ENCODE data around the gene TULP4.
"Not testable (repeated sequence)": the region's sequence is repeated elsewhere in the genome, so short reads cannot be mapped to it uniquely, and the experiment has no call there.

The TULP4 gene

DNA sequence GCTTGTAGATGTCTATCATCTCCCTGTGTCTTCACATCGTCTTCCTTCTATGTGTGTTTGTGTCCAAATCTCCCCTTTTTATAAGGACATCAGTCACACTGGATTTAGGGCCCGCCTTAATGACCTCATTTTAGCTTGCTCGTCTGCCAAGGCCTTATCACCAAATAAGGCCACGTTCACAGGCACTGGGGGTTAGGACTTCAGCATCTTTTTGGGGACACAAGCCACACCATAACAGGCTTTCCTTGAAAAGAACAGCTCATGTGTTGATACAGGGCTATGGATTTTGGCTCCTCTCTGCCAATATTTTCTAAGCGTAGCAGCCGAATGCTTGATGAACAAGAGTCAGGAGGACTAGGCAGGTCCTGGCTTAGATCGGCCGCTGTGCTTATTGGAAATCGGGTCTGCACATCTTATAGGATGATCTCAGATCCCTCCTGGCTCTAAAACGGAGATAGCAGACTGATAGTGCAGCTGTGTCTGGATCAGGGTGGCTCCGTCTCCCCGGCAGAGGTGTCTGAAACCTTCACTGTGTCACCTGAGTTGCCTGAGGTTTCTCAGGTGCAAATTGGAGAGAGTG is 231.4 kb downstream of the TULP4 start:
- no peak overlapping the region for H3K27ac Mint-ChIP-seq
- H3K9me3 Mint-ChIP-seq = no peaks in the 10 kb centered on the region
- H3K4me1 Mint-ChIP-seq = peaks cover 0 to 1% of the 10 kb centered on the region in 2 donors
- peaks cover 46 to 49% of the 10 kb centered on the region in 2 donors for H3K27me3 Mint-ChIP-seq
- no peak for DNase-seq
- no peak for ATAC-seq (replicated peaks)
- peaks cover 0 to 3% of the 10 kb centered on the region in 2 donors for H3K36me3 Mint-ChIP-seq
- H3K4me3 Mint-ChIP-seq = no peak overlapping the region

DNA sequence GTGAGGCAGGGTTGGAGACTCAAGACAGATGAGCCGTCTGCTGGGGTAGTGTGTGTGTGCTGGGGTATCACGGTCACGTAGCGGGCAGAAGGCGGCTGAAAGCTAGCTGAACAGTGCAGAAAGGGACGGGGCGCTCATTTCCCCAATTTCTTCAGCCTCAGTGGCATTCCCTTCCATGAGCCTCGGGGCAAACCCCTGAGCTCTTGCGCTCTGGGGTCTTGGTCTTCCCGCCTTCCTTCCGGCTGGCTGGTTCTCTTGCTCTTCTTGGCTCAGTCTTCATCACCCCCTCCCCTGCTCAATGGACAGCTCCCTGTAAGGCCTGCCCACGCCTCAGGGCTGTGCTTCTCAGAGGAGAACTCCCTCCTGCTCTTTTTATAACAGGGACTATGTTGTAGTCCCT is 232.2 kb downstream of the TULP4 start:
- no peaks in the 10 kb centered on the region for H3K9me3 Mint-ChIP-seq
- H3K4me3 Mint-ChIP-seq = no peak overlapping the region
- H3K27me3 Mint-ChIP-seq = peaks cover 43 to 45% of the 10 kb centered on the region in 2 donors
- H3K27ac Mint-ChIP-seq = no peak overlapping the region
- peaks cover 0 to 3% of the 10 kb centered on the region in 2 donors for H3K36me3 Mint-ChIP-seq
- H3K4me1 Mint-ChIP-seq = peaks cover 0 to under 1% of the 10 kb centered on the region in 2 donors
- DNase-seq (no peak), ATAC-seq (replicated peaks) (no peak)

DNA sequence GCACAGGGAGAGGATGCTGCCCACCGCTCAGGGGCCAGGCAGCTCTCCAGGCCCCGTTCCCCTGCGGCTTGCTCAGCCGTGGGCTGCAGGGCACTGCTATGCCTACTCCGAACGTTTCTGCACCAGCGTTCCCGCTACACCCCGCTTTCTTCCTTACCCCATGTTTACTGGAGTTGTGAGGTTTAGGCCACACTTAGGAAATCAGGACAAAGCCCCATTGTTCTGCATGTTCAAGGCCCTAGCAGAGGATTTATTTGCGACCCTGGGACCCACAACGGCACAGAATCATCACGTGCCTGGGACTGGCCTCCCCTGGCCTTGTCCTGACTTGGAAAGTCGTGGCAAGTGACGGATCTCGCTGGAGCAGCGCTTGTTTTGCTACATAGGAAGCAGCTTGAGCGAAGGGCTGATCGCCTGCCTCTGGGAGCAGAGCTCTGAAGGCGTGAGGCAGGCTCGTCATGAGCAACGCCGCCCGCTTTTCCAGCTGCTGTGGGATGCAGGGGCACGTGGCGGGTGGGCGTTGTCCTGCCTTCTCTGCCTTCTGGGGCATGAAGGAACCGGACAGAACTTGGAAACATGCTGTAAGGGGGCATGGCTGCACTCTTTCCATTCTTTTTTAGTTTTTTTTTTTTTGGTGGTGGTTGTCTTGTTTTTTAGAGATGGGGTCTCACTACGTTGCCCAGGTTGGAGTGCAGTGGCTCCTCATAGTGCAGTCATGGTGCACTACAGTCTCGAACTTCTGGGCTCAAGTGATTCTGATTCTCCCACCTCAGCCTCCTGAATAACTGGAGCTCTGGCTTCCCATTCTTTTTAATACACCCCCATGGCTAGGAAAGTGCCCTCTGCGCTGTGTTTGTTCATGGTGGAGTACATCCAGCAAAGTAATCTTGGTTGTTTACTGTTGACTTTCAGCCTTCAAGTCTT is 233.0 kb downstream of the TULP4 start:
- ATAC-seq (replicated peaks) (no peak), DNase-seq (no peak)
- no peak overlapping the region for H3K4me3 Mint-ChIP-seq
- peaks cover 0 to 3% of the 10 kb centered on the region in 2 donors for H3K36me3 Mint-ChIP-seq
- H3K9me3 Mint-ChIP-seq = no peaks in the 10 kb centered on the region
- H3K27me3 Mint-ChIP-seq = peaks cover 34 to 42% of the 10 kb centered on the region in 2 donors
- H3K4me1 Mint-ChIP-seq = no peaks in the 10 kb centered on the region
- no peak overlapping the region for H3K27ac Mint-ChIP-seq

DNA sequence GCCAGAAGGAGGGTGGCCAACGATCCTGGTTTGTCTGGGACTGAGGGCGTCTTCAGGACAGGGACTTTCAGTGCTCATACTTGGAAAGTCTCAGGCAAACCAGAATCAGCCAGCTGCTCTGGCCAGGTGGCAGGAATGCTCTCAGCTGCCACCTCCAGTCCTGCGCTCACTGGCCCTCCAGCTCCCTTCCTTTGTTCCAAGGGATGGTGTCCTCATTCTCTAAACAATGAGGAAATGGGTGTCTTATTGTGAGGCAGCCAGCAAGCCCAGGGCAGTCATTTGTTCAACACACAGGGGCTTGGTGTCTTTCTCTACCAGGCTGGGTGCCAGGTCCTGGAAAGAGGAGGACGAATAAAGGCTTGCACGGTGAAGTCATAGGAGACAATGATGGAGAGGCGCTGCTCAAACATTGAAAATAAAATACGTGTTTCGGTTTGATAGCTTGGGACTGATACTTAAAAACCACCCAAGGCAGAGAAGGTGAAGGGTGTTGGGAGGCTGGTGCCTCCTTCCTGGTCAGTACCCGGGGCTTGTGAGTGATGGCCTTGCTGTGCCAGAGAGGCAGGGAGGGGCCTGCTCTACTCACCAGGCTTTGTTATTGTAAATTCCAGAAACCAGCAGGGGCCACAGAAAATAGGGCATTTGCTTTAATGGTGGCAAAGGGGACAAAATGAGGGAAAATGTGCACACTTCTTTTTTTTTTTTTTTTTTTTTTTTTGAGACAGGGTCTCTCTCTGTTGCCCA is 236.3 kb downstream of the TULP4 start:
- no peak for DNase-seq
- Mint-ChIP-seq H3K27me3 (peaks cover 24 to 26% of the 10 kb centered on the region in 2 donors), H3K4me1 (no peaks in the 10 kb centered on the region), H3K36me3 (no peaks in the 10 kb centered on the region), H3K4me3 (no peak overlapping the region), H3K27ac (no peak overlapping the region), H3K9me3 (no peaks in the 10 kb centered on the region)
- ATAC-seq (replicated peaks) = no peak

DNA sequence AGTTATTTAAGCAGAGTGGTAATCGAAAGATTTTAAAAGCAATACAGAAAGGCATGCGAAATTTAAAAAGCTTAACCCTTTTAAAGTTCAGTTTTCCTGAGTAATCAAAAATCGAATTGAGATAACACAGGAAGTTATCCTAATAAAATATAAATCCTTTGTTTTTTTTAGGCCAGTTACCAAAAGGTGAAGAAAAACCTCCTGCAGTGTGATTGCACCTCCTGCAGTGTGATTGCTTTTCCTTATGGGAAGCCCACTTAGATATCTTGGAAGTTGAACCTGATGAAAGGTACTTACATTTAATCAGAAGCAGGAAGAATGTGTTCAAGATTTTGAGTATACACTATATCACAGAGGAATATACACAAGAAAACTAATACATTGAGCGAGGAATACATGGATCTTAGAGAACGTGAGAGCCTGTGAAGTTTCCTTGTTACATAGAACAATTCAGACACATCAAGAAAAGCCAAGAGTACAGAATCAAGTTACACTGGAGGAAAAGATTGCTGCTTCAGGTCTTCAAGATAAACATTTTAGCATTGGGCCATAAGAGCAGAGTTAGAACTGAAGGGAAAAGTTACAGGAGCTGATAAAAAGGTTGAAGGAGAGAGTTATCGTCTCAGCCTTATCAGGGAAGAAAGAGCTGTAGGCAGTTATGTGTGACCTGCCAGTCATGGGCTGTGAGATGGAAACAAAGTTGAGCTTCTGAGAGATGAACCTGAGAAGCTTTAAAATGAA is 240.0 kb downstream of the TULP4 start:
- ATAC-seq (replicated peaks) (no peak), DNase-seq (no peak)
- Mint-ChIP-seq H3K9me3 (no peaks in the 10 kb centered on the region), H3K36me3 (no peaks in the 10 kb centered on the region), H3K4me3 (no peak overlapping the region), H3K4me1 (no peaks in the 10 kb centered on the region), H3K27me3 (peaks cover 7 to 15% of the 10 kb centered on the region in 2 donors), H3K27ac (no peak overlapping the region)

DNA sequence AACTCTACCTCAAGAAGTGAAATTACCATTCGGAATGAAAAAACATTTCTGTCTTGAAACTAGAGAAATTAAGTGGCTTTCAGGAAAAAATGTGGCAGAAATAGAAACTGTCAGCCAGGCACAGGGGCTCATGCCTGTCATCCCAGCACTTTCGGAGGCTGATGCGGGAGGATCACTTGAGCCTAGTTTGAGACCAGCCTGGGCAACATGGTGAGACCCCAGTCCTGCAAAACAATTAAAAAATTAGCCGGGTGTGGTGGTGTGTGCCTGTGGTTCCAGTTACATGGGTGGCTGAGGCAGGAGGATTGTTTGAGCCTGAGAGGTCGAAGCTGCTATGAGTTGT is 240.5 kb downstream of the TULP4 start:
- Mint-ChIP-seq H3K27ac (no peak overlapping the region), H3K36me3 (no peaks in the 10 kb centered on the region), H3K4me3 (no peak overlapping the region), H3K4me1 (no peaks in the 10 kb centered on the region), H3K27me3 (peaks cover 7 to 15% of the 10 kb centered on the region in 2 donors), H3K9me3 (no peaks in the 10 kb centered on the region)
- no peak for DNase-seq
- ATAC-seq (replicated peaks) = no peak

DNA sequence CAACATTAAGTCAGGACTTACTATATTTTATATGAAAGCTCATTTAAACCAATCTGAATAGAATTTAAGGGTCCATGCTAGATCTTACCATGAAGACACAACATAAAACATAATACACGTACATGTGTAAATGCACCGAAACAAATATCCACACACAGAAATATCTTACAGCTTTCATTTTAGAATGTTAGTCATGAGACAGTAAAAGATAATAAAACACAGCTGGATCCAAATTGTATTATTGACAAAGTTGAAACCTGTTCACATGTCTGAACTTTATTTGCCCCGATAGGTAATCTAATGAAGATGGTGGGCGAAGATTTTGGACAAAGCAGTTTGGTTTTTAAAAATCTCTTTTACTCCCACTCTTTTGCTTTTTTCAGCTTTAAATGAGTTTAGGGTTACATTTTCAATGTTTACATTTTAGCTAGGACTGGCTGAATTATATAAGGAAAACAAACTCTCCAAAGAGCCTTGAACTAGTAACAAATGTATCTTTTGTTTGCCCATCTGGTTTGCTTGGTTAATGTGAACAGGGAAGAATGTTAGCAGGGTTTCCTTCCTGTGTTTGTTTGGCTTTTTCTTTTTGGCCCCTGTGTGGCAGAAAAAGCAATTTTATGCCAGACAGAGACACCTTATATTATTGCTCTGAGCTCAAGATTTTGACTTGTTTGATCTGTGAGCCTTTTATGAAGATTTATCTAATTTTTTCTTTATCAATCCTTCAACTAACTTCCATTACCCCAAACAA is 242.5 kb downstream of the TULP4 start:
- Mint-ChIP-seq H3K4me1 (no peaks in the 10 kb centered on the region), H3K27me3 (peaks cover 2 to 6% of the 10 kb centered on the region in 2 donors)

DNA sequence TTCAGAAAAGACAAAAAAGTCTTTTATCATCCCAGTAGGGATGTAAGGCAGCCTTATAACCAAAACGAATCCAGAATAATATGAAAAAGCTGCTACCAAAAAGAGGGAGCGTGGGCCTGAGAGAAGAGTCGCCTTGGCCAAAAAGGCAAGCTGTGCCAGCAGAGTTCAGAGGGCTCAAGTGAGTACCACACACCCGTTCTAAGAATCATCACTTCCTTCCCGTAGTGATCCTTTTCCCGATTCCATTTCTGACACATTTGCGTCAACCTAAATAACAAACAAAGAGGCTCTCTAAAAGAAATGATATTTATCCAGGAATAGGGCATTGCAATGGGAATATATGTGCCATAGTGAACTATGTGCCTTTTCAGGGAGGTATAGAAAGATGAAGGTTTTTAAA is 243.8 kb downstream of the TULP4 start:
- Mint-ChIP-seq H3K4me3 (no peak overlapping the region), H3K36me3 (no peaks in the 10 kb centered on the region), H3K9me3 (no peaks in the 10 kb centered on the region), H3K27ac (no peak overlapping the region), H3K27me3 (peaks cover 0 to 6% of the 10 kb centered on the region in 2 donors), H3K4me1 (peaks cover under 1 to 7% of the 10 kb centered on the region in 2 donors)
- ATAC-seq (replicated peaks) (no peak), DNase-seq (no peak)

More for the DNA sequence above, 242.5 kb downstream of the TULP4 start:
- no peak overlapping the region for H3K27ac Mint-ChIP-seq
- no peaks in the 10 kb centered on the region for H3K36me3 Mint-ChIP-seq
- no peak for ATAC-seq (replicated peaks)
- DNase-seq = no peak
- H3K4me3 Mint-ChIP-seq = no peak overlapping the region
- no peaks in the 10 kb centered on the region for H3K9me3 Mint-ChIP-seq

DNA sequence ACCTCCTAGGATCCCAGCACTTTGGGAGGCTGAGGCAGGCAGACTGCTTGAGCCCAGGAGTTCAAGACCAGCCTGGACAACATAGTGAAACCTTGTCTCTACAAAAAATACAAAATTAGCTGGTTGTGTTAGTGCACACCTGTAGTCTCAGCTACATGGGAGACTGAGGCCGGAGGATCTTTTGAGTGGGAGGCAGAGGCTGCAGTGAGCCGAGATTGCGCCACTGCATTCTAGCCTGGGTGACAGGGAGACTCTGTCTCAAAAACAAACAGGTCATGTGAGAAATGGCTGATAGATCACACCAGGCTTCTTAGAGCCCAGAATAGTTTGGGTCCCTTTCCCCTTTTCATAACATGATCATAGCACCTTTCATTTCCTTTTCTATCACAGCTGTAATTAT is 244.8 kb downstream of the TULP4 start:
- DNase-seq; ATAC-seq (replicated peaks); H3K36me3 Mint-ChIP-seq; H3K9me3 Mint-ChIP-seq; H3K27me3 Mint-ChIP-seq; H3K4me3 Mint-ChIP-seq; H3K27ac Mint-ChIP-seq: not testable (repeated sequence)
- peaks cover 10 to 17% of the 10 kb centered on the region in 2 donors for H3K4me1 Mint-ChIP-seq

DNA sequence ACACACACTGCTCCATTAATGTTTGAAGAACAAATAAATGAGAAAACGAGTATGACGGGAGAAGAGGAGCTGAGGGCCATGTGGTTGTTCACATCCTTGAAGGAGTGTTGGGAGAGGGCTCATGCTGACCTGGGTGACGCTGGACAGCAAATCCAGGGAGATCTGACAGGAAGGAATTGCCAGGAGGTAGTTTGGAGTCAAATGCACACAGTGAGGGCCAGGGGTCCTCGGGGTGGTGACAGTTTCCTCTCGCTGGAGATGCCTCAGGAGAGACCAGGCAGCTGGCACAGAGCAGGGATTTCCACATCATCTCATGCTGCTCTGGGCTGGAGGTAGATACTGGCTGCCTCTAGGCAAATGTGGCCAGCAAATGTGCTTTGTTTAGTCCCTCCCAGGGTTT is 245.7 kb downstream of the TULP4 start:
- Mint-ChIP-seq H3K4me1 (peaks cover 13 to 22% of the 10 kb centered on the region in 2 donors), H3K36me3 (peaks cover 0 to 5% of the 10 kb centered on the region in 2 donors), H3K4me3 (no peak overlapping the region), H3K27ac (no peak overlapping the region), H3K27me3 (no peaks in the 10 kb centered on the region), H3K9me3 (no peaks in the 10 kb centered on the region)
- no peak for DNase-seq
- no peak for ATAC-seq (replicated peaks)

DNA sequence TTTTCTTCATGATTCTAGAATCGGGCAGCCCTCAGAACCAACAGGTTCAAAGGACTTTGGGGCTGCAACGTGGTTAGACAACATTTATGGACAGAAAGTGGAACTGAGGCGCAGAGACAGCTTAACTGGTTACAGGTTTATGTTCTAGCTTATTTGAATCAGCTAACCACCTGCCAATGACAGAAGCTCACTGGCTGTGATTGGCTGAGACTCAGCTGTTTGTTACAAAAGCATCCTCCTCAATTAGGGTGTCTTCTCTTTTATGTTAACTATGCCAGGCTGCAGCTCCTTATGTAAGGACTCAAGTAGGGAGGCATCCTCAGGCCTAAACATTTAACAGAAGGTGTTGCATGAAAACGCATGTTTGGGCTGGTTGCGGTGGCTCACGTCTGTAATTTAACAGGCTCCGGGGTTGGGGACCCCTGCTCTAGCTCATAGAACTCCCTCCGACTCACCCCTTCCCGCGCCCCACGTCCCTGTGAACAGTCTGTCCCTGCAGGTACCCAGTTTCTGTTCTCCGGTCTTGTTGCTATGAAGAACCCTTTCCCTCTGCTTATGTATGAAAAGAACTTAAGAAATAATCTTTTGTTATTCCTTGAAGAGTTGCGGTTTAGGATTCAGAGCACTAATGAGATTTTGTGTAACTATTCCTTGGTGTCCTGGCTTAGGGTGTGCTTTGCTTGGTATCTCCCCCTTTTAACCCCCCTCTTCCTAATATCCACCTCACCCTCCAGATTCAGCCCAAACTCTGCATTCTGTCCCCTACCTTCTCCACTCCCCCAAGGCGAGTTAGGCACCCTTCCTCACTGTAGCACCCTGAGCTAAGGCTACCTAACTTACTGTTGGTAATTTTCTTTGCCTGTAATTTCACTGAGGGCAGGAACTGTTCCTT is 246.4 kb downstream of the TULP4 start:
- Mint-ChIP-seq H3K9me3 (no peaks in the 10 kb centered on the region), H3K36me3 (peaks cover 0 to 5% of the 10 kb centered on the region in 2 donors), H3K27me3 (no peaks in the 10 kb centered on the region), H3K4me3 (peak overlapping the region; percentile 39 to 92), H3K27ac (no peak overlapping the region), H3K4me1 (peaks cover 13 to 22% of the 10 kb centered on the region in 2 donors)
- DNase-seq (no peak), ATAC-seq (replicated peaks) (no peak)

DNA sequence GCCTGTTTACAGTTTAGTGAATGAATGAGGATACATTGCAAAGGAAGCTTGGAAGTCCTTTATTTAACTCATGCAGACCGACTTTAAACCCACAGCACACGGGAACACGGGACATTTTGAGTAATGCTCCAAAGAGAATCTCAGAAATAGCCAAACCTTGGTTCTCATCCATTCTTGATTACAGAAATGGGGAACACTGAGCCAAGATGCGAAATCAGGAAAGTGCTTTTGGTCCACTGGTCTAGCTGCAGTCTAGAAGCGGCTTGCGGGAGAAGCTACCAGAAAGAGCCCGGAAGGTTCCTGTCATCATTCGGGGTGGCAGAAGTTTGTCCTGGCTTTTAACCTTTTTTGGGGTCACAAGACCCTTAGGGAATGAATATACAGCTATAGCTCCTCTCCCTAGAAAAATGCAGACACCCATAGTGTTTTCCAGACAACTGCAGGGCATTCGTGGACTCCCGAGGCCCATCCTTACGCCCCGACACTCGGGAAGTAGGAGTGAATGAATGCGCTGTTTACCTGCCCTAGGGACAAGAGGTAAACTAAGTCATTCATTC is 247.2 kb downstream of the TULP4 start:
- ATAC-seq (replicated peaks) (no peak), DNase-seq (no peak)
- Mint-ChIP-seq H3K4me3 (peak overlapping the region; percentile 92), H3K27ac (no peak overlapping the region), H3K9me3 (no peaks in the 10 kb centered on the region), H3K36me3 (peaks cover 0 to 5% of the 10 kb centered on the region in 2 donors), H3K4me1 (peaks cover 13 to 22% of the 10 kb centered on the region in 2 donors), H3K27me3 (no peaks in the 10 kb centered on the region)

Data from stimulated activated naive B cell treated with anti-CD40 and anti-IgM and Interleukin-4, amounts not matched to agents 10 μg/mL and 1 μg/mL and 100 μg/mL, for 72 hours (primary cell).